Ectodermal cell (in vitro differentiated cells): ENCODE data around the gene XPO1.
"Not testable (repeated sequence)": the region's sequence is repeated elsewhere in the genome, so short reads cannot be mapped to it uniquely, and the experiment has no call there.

Experiments
- H3K27ac ChIP-seq: 2 replicates; pipeline ENCODE4 v1.7.0; 2013; ENCODE audit warnings: mild to moderate bottlenecking, low read depth, low read length; ENCODE audit not compliant: insufficient read depth, poor library complexity, severe bottlenecking
- H3K27me3 ChIP-seq: 2 replicates; pipeline ENCODE4 v1.7.0; 2013; ENCODE audit warnings: mild to moderate bottlenecking, low read length; ENCODE audit not compliant: insufficient read depth, control insufficient read depth, poor library complexity, severe bottlenecking
- H3K36me3 ChIP-seq: one replicate; pipeline ENCODE4 v1.7.0; 2013; ENCODE audit warnings: low read length; ENCODE audit not compliant: control insufficient read depth, insufficient read depth
- H3K4me1 ChIP-seq: one replicate; pipeline ENCODE4 v1.7.0; 2013; ENCODE audit warnings: low read length; ENCODE audit not compliant: control insufficient read depth, insufficient read depth
- H3K4me3 ChIP-seq: 2 replicates; pipeline ENCODE4 v1.7.0; 2013; ENCODE audit warnings: low read depth, low read length, control low read depth; ENCODE audit not compliant: insufficient read depth
- H3K9me3 ChIP-seq: 2 replicates; pipeline ENCODE4 v1.7.0; 2013; ENCODE audit warnings: mild to moderate bottlenecking, low read length, moderate library complexity; ENCODE audit not compliant: control insufficient read depth
- WGBS, 2 experiments: methylation state at CpG; one replicate each; pipeline ENCODE4 v1.1.7; 2013; ENCODE audit warnings: missing lambda C conversion rate in 2 of 2; 5-methylcytosine and 5-hydroxymethylcytosine counted together

The XPO1 gene

DNA sequence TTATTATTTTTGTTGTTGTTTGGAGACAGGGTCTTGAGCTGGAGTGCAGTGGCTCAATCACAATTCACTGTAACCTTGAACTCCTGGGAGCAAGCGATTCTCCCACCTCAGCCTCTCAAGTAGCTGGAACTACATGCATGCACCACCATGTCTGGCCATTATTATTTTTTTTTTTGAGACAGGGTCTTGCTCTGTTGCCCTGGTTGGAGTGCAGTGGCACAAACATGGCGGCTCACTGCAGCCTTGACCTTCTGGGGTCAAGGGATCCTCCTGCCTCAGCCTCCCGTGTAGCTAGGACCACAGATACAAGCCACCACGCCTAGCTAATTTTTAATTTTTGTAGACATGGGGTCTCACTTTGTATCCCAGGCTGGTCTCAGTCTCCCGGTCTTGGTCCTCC lies 20.0 kb upstream of the XPO1 start:
- H3K27ac ChIP-seq = no peak overlapping the region
- no peaks in the 10 kb centered on the region for H3K36me3 ChIP-seq
- no peaks in the 10 kb centered on the region for H3K9me3 ChIP-seq
- no peaks in the 10 kb centered on the region for H3K4me1 ChIP-seq
- H3K4me3 ChIP-seq = no peak overlapping the region
- WGBS, 2 experiments = 70 to 72% methylated on average over 5 of the region's 5 CpGs
- no peaks in the 10 kb centered on the region for H3K27me3 ChIP-seq

- H3K4me3 ChIP-seq = no peak overlapping the region
- H3K9me3 ChIP-seq = no peaks in the 10 kb centered on the region
- no peaks in the 10 kb centered on the region for H3K27me3 ChIP-seq
- no peak overlapping the region for H3K27ac ChIP-seq
- H3K4me1 ChIP-seq = no peaks in the 10 kb centered on the region
- H3K36me3 ChIP-seq = no peaks in the 10 kb centered on the region
- WGBS, 2 experiments = 87 to 89% methylated on average over 5 to 6 of the region's 6 CpGs
These were observed 19.2 kb upstream of the XPO1 start for GRCh38 chr2:61557381-61557780.

DNA sequence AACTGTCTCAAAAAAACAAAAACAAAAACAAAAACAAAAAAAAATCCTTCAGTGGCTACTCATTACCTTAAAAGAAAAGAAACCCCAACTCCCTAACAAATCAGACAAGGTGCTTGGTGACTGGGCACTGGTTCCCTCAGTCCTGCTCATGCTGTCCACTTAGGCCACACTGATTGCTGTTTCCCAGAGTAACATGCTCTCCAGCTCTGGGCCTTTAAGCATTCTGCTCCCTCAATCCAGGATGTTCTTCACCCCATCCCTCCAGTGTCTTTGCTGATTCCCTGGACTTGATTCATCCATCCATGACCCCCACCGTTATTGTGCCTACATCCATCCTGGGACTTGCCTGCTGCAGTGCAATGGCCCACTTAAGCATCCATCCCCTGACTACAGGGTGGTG lies 16.4 kb upstream of the XPO1 start:
- H3K4me3 ChIP-seq = no peak overlapping the region
- 82 to 87% methylated on average over 1 of the region's 1 CpG for WGBS, 2 experiments
- H3K9me3 ChIP-seq = no peaks in the 10 kb centered on the region
- H3K27ac ChIP-seq = no peak overlapping the region
- no peaks in the 10 kb centered on the region for H3K27me3 ChIP-seq
- no peaks in the 10 kb centered on the region for H3K4me1 ChIP-seq
- H3K36me3 ChIP-seq = no peaks in the 10 kb centered on the region

- H3K36me3 ChIP-seq = no peaks in the 10 kb centered on the region
- H3K27ac ChIP-seq = no peak overlapping the region
- no peaks in the 10 kb centered on the region for H3K27me3 ChIP-seq
- no peaks in the 10 kb centered on the region for H3K9me3 ChIP-seq
- no peaks in the 10 kb centered on the region for H3K4me1 ChIP-seq
- WGBS, 2 experiments = 63 to 75% methylated on average over 5 of the region's 5 CpGs
- no peak overlapping the region for H3K4me3 ChIP-seq
These were observed 12.4 kb upstream of the XPO1 start for GRCh38 chr2:61550375-61551209.

DNA sequence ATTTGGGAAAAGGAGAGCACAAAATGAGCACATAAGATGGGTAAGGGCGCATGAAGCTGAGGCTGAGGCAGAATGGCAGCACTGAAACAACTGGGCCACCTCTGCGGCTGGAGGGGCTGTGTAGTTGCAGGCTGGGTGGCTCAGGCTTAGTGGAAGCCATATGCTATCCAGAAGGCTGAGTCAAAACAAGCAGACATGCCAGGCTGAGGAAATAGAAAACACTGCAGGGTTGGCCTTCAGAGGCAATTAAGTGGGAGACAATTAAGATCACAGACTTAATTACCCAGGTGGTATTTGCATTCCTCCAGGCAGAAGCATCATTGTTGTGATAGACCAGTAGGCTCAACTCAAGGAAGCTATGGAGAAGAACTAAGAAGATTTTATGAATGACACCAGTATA lies 11.4 kb upstream of the XPO1 start:
- H3K9me3 ChIP-seq = no peaks in the 10 kb centered on the region
- WGBS, 2 experiments = 95 to 99% methylated on average over 2 of the region's 2 CpGs
- no peaks in the 10 kb centered on the region for H3K27me3 ChIP-seq
- H3K4me3 ChIP-seq = no peak overlapping the region
- H3K36me3 ChIP-seq = no peaks in the 10 kb centered on the region
- H3K27ac ChIP-seq = no peak overlapping the region
- H3K4me1 ChIP-seq = no peaks in the 10 kb centered on the region

- no peak overlapping the region for H3K27ac ChIP-seq
- no peak overlapping the region for H3K4me3 ChIP-seq
- no peaks in the 10 kb centered on the region for H3K27me3 ChIP-seq
- no peaks in the 10 kb centered on the region for H3K36me3 ChIP-seq
- no peaks in the 10 kb centered on the region for H3K9me3 ChIP-seq
- H3K4me1 ChIP-seq = peaks cover 4% of the 10 kb centered on the region
- whole genome bisulfite sequencing, 2 experiments = no CpG with 5 or more reads among the region's 2 CpGs
These were observed 4.9 kb upstream of the XPO1 start for GRCh38 chr2:61543062-61543461.

DNA sequence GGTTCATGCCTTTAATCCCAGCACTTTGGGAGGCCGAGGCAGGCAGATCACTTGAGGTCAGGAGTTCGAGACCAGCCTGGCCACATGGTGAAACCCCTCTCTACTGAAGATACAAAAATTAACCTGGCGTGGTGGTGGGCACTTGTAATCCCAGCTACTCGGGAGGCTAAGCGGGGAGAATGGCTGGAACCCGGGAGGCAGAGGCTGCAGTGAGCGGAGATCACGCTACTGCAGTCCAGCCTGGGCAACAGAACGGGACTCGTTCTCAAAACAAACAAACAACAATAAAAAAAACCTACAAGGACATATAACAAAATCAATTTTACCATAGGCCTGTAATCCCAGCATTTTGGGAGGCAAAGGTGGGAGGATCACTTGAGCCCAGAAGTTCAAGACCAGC lies 2.0 kb upstream of the XPO1 start:
- WGBS, 2 experiments = 92 to 95% methylated on average over 10 of the region's 10 CpGs

GRCh38 chr2:61538920-61539520 lies 864 bp upstream of the XPO1 start:
- Histone ChIP-seq H3K4me3 (peak overlapping the region; percentile 94), H3K4me1 (peaks cover 4% of the 10 kb centered on the region)
- WGBS, 2 experiments = 10 to 13% methylated on average over 19 of the region's 19 CpGs

More for the DNA sequence above, 2.0 kb upstream of the XPO1 start:
- not testable (repeated sequence) for H3K4me3 ChIP-seq, H3K27me3 ChIP-seq, H3K4me1 ChIP-seq, H3K9me3 ChIP-seq, H3K27ac ChIP-seq, H3K36me3 ChIP-seq

GRCh38 chr2:61537950-61538199 lies 281 bp downstream of the XPO1 start:
- Histone ChIP-seq H3K9me3 (no peaks in the 10 kb centered on the region), H3K36me3 (no peaks in the 10 kb centered on the region), H3K27me3 (no peaks in the 10 kb centered on the region), H3K27ac (peak overlapping the region; percentile 99), H3K4me1 (peaks cover 4% of the 10 kb centered on the region), H3K4me3 (peak overlapping the region; percentile 94)
- 0% methylated on average over 14 to 15 of the region's 15 CpGs for WGBS, 2 experiments

More at GRCh38 chr2:61538920-61539520, 864 bp upstream of the XPO1 start:
- H3K9me3 ChIP-seq = no peaks in the 10 kb centered on the region
- H3K27ac ChIP-seq = peak overlapping the region; percentile 99
- H3K27me3 ChIP-seq = no peaks in the 10 kb centered on the region
- H3K36me3 ChIP-seq = no peaks in the 10 kb centered on the region

- H3K27me3 ChIP-seq = no peaks in the 10 kb centered on the region
- H3K36me3 ChIP-seq = peaks cover 4% of the 10 kb centered on the region
- no peaks in the 10 kb centered on the region for H3K9me3 ChIP-seq
- peak overlapping the region; percentile 94 for H3K4me3 ChIP-seq
- WGBS, 2 experiments = 0% methylated on average over 46 to 49 of the region's 52 CpGs
- peak overlapping the region; percentile 99 for H3K27ac ChIP-seq
- H3K4me1 ChIP-seq = peaks cover 4% of the 10 kb centered on the region
These were observed 743 bp downstream of the XPO1 start for GRCh38 chr2:61537277-61537949.
